Lower lobe of right lung (tissue), 2 donors: ENCODE results near the gene GPR146. TPM values are rescaled to one million over a fixed set of nuclear protein-coding genes. Genes with fewer than 3 reads are reported as not detected.
"Not testable (repeated sequence)": the region's sequence is repeated elsewhere in the genome, so short reads cannot be mapped to it uniquely, and the experiment has no call there.

Source experiments
- ATAC-seq, 2 donors: fragments of 200-7000 bp; cut with Tn5 transposase; one replicate each; pipeline ENCODE4 v1.9.1; 2020 to 2022; ENCODE audit warnings: mild to moderate bottlenecking in 2 of 2, moderate library complexity in 2 of 2
- DNase-seq: peaks from one replicate; pipeline ENCODE4 v3.0.0-alpha.2; 2020
- H3K27ac ChIP-seq: fragments of 200-600 bp; one replicate; pipeline ENCODE4 v1.8.0; 2022
- H3K27me3 ChIP-seq: fragments of 200-600 bp; one replicate; pipeline ENCODE4 v1.8.0; 2022; ENCODE audit warnings: low read depth
- H3K36me3 ChIP-seq: fragments of 200-600 bp; one replicate; pipeline ENCODE4 v1.8.0; 2022; ENCODE audit warnings: mild to moderate bottlenecking
- H3K4me1 ChIP-seq: fragments of 200-600 bp; one replicate; pipeline ENCODE4 v1.8.0; 2022
- H3K4me3 ChIP-seq: fragments of 200-600 bp; one replicate; pipeline ENCODE4 v1.8.0; 2022; ENCODE audit warnings: mild to moderate bottlenecking
- H3K9me3 ChIP-seq: fragments of 200-600 bp; one replicate; pipeline ENCODE4 v1.8.0; 2022
- intact Hi-C: fragments of 100-400 bp; cut with DNase I; formaldehyde crosslinking; loops from one replicate; pipeline ENCODE4 v1.11.0; 2022
- total RNA-seq: library from RNA; stranded (reverse); fragmentation: NEBNext Ultra II Directional; extraction: Animal tissue kit (Norgen Biotek cat#: 25700); gene quantifications from one replicate; pipeline ENCODE4 v1.2.1, GENCODE V29; 2021
- TF ChIP-seq, protein P1 (sequence below): fragments of 200-600 bp; IDR thresholded peaks from one replicate; pipeline ENCODE4 v1.8.0; 2022; ENCODE audit warnings: antibody characterized with exemption, mild to moderate bottlenecking
- donor health status: DM: no; HTN: yes; CAD: no; lungs with severe emphysema.

Gene GPR146
- total RNA-seq, 1 donor from 2014 or later: 44.8 TPM

DNA sequence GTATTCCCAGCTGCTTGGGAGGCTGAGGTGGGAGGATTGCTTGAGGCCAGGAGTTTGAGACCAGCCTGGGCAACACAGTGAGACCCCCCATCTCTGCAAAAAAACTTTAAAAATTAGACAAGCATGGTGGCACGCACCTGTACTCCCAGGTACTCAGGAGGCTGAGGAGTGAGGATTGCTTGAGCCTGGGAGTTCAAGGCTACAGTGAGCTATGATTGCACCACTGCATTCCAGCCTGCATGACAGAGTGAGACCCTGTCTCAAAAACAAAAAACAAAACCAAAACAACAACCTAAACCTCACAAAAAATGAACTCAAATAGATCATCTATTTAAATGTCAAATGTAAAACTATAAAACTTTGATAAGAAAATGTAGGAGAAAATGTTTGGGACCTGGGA lies 4.1 kb upstream of the GPR146 start:
- H3K9me3 ChIP-seq, H3K27me3 ChIP-seq, ATAC-seq, H3K4me3 ChIP-seq, intact Hi-C loops, H3K27ac ChIP-seq, DNase-seq, H3K36me3 ChIP-seq: not testable (repeated sequence)
- H3K4me1 ChIP-seq: peaks cover 44% of the 10 kb centered on the region

DNA sequence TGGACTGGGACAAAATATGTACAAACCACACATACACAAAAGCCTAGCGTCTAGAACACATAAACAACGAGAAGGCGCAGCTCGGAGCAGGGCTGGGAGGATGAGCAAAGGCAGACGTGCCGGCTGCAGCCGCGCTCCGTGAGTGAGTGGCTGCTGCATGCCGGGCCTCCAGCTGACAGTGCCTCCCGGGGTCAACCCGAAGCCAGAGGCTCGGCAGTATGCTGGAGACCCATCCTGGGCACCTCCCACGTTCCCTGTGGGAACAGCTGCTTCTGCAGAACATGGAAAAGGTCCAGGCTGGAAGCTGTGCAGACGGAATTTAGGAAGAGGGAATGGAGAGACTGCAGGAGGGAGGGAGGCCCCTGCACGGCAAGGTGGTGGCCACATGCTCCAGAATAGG lies 3.6 kb upstream of the GPR146 start:
- intact Hi-C loops: no loop called here
- Histone ChIP-seq H3K36me3 (no peaks in the 10 kb centered on the region), H3K27ac (no peak overlapping the region), H3K4me3 (no peak overlapping the region), H3K4me1 (peaks cover 49% of the 10 kb centered on the region), H3K27me3 (no peaks in the 10 kb centered on the region), H3K9me3 (no peaks in the 10 kb centered on the region)
- DNase-seq (no peak), ATAC-seq (no peak)
- TF ChIP-seq, protein P1, sequence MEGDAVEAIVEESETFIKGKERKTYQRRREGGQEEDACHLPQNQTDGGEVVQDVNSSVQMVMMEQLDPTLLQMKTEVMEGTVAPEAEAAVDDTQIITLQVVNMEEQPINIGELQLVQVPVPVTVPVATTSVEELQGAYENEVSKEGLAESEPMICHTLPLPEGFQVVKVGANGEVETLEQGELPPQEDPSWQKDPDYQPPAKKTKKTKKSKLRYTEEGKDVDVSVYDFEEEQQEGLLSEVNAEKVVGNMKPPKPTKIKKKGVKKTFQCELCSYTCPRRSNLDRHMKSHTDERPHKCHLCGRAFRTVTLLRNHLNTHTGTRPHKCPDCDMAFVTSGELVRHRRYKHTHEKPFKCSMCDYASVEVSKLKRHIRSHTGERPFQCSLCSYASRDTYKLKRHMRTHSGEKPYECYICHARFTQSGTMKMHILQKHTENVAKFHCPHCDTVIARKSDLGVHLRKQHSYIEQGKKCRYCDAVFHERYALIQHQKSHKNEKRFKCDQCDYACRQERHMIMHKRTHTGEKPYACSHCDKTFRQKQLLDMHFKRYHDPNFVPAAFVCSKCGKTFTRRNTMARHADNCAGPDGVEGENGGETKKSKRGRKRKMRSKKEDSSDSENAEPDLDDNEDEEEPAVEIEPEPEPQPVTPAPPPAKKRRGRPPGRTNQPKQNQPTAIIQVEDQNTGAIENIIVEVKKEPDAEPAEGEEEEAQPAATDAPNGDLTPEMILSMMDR: no peak

DNA sequence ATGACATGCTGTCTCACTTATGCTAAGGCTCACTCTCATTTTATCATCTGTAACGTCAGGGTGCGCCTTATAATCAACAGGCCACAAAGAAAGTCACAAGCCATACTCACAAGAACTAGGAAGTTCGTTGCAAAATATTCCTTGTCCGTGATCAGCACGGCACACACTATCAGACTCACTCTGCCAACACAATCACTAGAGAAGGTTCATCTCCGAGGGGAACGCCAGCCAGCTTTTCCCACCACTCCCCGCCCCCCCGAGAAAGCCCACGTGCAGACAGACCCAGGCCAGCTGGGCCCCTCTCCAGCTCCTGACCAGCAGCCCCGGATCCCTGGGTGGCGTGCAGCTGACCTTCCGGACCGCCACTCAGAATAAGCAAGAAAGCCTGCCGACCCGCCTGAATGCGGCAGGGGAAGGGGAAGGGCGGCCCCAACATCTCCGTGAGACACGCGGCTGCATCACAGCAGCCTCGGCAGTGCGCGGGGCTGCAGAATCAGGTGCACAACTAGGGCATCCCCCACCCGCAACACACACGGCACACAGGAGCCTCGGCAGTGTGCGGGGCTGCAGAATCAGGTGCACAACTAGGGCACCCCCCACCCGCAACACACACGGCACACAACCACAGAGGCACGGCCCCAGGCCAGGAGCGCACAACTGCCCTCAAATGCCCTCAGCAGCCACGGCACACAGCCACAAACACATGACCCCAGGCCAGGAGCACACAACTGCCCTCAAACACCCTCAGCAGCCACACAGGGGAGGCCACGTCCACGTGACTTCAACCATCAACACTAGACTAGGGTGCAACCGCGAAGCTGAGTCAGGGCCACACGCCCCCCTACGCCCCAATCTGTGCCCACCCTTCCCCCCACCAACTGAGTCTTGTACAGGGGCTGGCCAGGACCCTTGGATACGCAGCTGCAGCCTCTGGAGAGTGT lies 2.5 kb upstream of the GPR146 start:
- TF ChIP-seq, protein P1: no peak
- peak overlapping the region; percentile 55 for H3K27ac ChIP-seq
- H3K36me3 ChIP-seq: no peaks in the 10 kb centered on the region
- ATAC-seq: no peak
- no peak overlapping the region for H3K4me3 ChIP-seq
- intact Hi-C loops: no loop called here
- DNase-seq: no peak
- peaks cover 59% of the 10 kb centered on the region for H3K4me1 ChIP-seq
- H3K27me3 ChIP-seq: no peaks in the 10 kb centered on the region
- no peaks in the 10 kb centered on the region for H3K9me3 ChIP-seq

DNA sequence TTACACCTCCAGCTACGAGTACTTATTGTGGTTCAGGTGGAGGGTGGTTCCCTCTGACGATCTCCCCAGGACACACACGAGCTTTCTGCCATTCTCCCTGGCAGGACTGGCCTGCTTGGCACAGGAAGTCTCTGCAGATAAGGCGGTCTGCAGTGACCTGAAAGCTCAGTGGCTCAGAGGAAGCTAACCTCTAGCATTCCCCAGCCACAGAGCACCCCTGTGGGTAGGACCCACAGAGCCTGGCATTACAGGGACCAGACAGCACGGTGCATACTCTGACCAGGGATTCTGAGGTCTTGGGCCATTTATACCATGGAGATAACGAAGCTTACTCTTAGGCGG lies 1.9 kb upstream of the GPR146 start:
- Histone ChIP-seq H3K27me3 (no peaks in the 10 kb centered on the region), H3K27ac (peak overlapping the region; percentile 55), H3K36me3 (no peaks in the 10 kb centered on the region), H3K4me3 (no peak overlapping the region), H3K9me3 (no peaks in the 10 kb centered on the region), H3K4me1 (peaks cover 66% of the 10 kb centered on the region)
- DNase-seq: no peak
- intact Hi-C loops: no loop called here
- ATAC-seq: no peak
- TF ChIP-seq, protein P1: no peak

DNA sequence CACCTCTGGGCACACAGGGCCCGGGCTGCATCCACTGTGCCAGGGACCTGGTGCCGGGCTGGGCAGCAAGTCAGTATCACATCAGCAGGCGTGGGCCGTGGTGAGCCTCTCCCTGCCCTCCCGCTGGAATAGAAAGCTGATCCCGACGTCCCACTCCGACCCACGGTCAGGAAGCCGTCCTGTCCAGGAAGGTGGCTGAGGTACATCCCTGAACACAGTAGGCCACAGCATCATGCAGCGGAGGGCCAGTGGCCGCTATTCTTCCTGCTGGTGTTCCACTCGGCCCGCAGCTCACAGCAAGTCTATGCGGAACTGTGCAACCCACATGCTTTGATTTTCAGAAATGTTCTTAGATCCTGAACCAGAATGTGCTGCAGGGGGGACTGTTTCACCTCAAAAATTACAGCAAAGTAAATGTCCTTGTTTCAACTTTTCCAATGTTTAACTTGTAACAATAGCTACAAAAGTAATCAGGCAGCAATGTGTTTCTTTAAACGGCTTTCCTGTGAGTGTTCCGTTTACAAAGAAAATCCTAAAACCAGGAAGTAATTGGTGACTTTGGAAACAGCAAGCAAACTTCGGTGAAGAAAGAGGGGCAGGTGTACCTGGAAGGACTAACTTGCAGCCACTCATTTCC lies 676 bp upstream of the GPR146 start:
- intact Hi-C loops: no loop called here
- peaks cover 78% of the 10 kb centered on the region for H3K4me1 ChIP-seq

More for the DNA sequence above, 676 bp upstream of the GPR146 start:
- TF ChIP-seq, protein P1: no peak
- Histone ChIP-seq H3K36me3 (no peaks in the 10 kb centered on the region), H3K4me3 (peak overlapping the region; percentile 70), H3K27me3 (no peaks in the 10 kb centered on the region), H3K27ac (peak overlapping the region; percentile 84), H3K9me3 (no peaks in the 10 kb centered on the region)
- no peak for DNase-seq
- ATAC-seq: peak in 1 of 2 donors; percentile 20
